CD4-positive, alpha-beta T cell (primary cell): ENCODE measurements around the gene C4BPB. TPM values are rescaled to one million over a fixed set of nuclear protein-coding genes. Genes with fewer than 3 reads are reported as not detected.
A peak's percentile ranks its signal among the peaks of the same experiment; 100 is the strongest.

Experiments
- ATAC-seq: fragments of 200-7000 bp; cut with Tn5 transposase; one replicate; pipeline ENCODE4 v1.10.0; 2022; ENCODE audit warnings: mild to moderate bottlenecking; ENCODE audit not compliant: poor library complexity
- CTCF ChIA-PET: fragments of 350-600 bp; sonication (Branson Sonifier 250); formaldehyde crosslinking; loops from one replicate; lab custom pipeline; 2021; ENCODE audit warnings: antibody characterized with exemption, inconsistent platforms; lab: Charles Lee
- POLR2A ChIA-PET: fragments of 350-600 bp; sonication (Branson Sonifier 250); formaldehyde crosslinking; loops from one replicate; lab custom pipeline; 2021; ENCODE audit warnings: antibody characterized with exemption, inconsistent platforms; lab: Charles Lee
- DNase-seq, 14 experiments: peaks; one replicate each; pipeline ENCODE4 v3.0.0-alpha.2; 2013 to 2020; ENCODE audit warnings: mixed read lengths in 2 of 14
- H3K27ac ChIP-seq, 2 donors: one replicate each; pipeline versions ENCODE4 v1.5.1 to v1.7.0; 2013; ENCODE audit warnings: low read length in 2 of 2, low read depth in 1 of 2, mild to moderate bottlenecking in 1 of 2
- H3K27me3 ChIP-seq, 2 experiments: 1 replicate in 1 of 2; 2 replicates in 1 of 2; pipeline versions ENCODE4 v1.6.1 to v1.7.0; 2013; ENCODE audit warnings: low read length in 2 of 2, control low read depth in 1 of 2, mild to moderate bottlenecking in 1 of 2, moderate library complexity in 1 of 2; ENCODE audit not compliant: insufficient read depth in 2 of 2, control insufficient read depth in 1 of 2
- H3K36me3 ChIP-seq: one replicate; pipeline ENCODE4 v1.6.1; 2013; ENCODE audit warnings: low read length, control low read depth; ENCODE audit not compliant: insufficient read depth
- H3K4me1 ChIP-seq: one replicate; pipeline ENCODE4 v1.6.1; 2013; ENCODE audit warnings: low read length, control low read depth; ENCODE audit not compliant: insufficient read depth
- H3K4me3 ChIP-seq: one replicate; pipeline ENCODE4 v1.5.1; 2013; ENCODE audit warnings: mild to moderate bottlenecking, low read length, moderate library complexity
- H3K9me3 ChIP-seq, 2 experiments: 1 replicate in 1 of 2; 2 replicates in 1 of 2; pipeline versions ENCODE4 v1.6.1 to v1.7.0; 2013; ENCODE audit warnings: low read length in 2 of 2, mild to moderate bottlenecking in 2 of 2, control low read depth in 1 of 2, moderate library complexity in 1 of 2; ENCODE audit not compliant: control insufficient read depth in 1 of 2, insufficient read depth in 1 of 2
- H3K27ac Mint-ChIP-seq: one replicate; pipeline ENCODE4 v1.8.0; 2020; ENCODE audit warnings: mixed read lengths
- H3K27me3 Mint-ChIP-seq: one replicate; pipeline ENCODE4 v1.8.0; 2021; ENCODE audit warnings: mixed read lengths
- H3K36me3 Mint-ChIP-seq: one replicate; pipeline ENCODE4 v1.8.0; 2021; ENCODE audit warnings: low read depth, mixed read lengths
- H3K4me1 Mint-ChIP-seq: one replicate; pipeline ENCODE4 v1.8.0; 2021; ENCODE audit warnings: low read depth, mixed read lengths
- H3K4me3 Mint-ChIP-seq: one replicate; pipeline ENCODE4 v1.8.0; 2020; ENCODE audit warnings: mild to moderate bottlenecking, mixed read lengths
- H3K9me3 Mint-ChIP-seq: one replicate; pipeline ENCODE4 v1.8.0; 2020; ENCODE audit warnings: mixed read lengths
- CTCF ChIP-seq: fragments of 200-600 bp; IDR thresholded peaks from one replicate; pipeline ENCODE4 v1.8.0; 2022; ENCODE audit warnings: antibody characterized with exemption, mild to moderate bottlenecking
- intact Hi-C, 2 experiments: fragments of 100-400 bp; cut with DNase I in 1 of 2; cut with micrococcal nuclease in 1 of 2; formaldehyde crosslinking; loops; one replicate each; pipeline versions ENCODE4 v1.15.1 to v1.9.0; 2023 to 2025; cut with DNase I, micrococcal nuclease
- total RNA-seq, 174 experiments: library from RNA in 2 of 174; stranded (reverse) in 2 of 174; gene quantifications; one replicate each; pipeline ENCODE4 v1.2.3 and lab custom pipeline; 2021 to 2026

The C4BPB gene
- total RNA-seq, 2 experiments from 2014 or later, result 1.6 to 2.1 TPM

- Histone ChIP-seq H3K27ac (no peak overlapping the region), H3K4me1 (peaks cover 10% of the 10 kb centered on the region), H3K36me3 (no peaks in the 10 kb centered on the region), H3K4me3 (no peak overlapping the region), H3K9me3 (no peaks in the 10 kb centered on the region), H3K27me3 (no peaks in the 10 kb centered on the region)
- intact Hi-C loops, result loop anchor here (1.0 to 10.0 kb wide), 5 partner anchors 98 to 415 kb away; partner anchors contain the start of gene CD55 (in 1 of the 2)
- peak; percentile 77 for ATAC-seq
- H3K4me1 Mint-ChIP-seq, result peaks cover 21% of the 10 kb centered on the region
- H3K27me3 Mint-ChIP-seq, result peaks cover 35% of the 10 kb centered on the region
- H3K36me3 Mint-ChIP-seq, result no peaks in the 10 kb centered on the region
- ChIA-PET CTCF (interaction anchor here (0.6 to 3.4 kb wide), 12 partner anchors 9 to 415 kb away, joined by 3 to 25 read pairs (median 3); partner anchors contain the start of genes CD55 and PFKFB2), POLR2A (interaction anchor here (1.0 to 1.3 kb wide), 2 partner anchors 237 to 320 kb away, joined by 3 to 7 read pairs; partner anchors contain the start of gene CD55)
- no peak overlapping the region for H3K27ac Mint-ChIP-seq
- peak; percentile 68 for TF ChIP-seq CTCF
- H3K9me3 Mint-ChIP-seq, result no peaks in the 10 kb centered on the region
- peak; percentile 19 to 83 (median 40) for DNase-seq
- H3K4me3 Mint-ChIP-seq, result no peak overlapping the region
Measured at GRCh38 chr1:207084701-207085180, 3.9 kb upstream of the C4BPB start.

- intact Hi-C loops, result loop anchor here (1.0 to 10.0 kb wide), 3 partner anchors 96 to 318 kb away; partner anchors contain the start of gene CD55 (in 1 of the 2)
- ATAC-seq (no peak), DNase-seq (no peak)
- Mint-ChIP-seq H3K4me3 (no peak overlapping the region), H3K27me3 (peaks cover 35% of the 10 kb centered on the region), H3K36me3 (no peaks in the 10 kb centered on the region), H3K27ac (no peak overlapping the region), H3K4me1 (peaks cover 22% of the 10 kb centered on the region), H3K9me3 (no peaks in the 10 kb centered on the region)
- Histone ChIP-seq H3K4me3 (no peak overlapping the region), H3K36me3 (no peaks in the 10 kb centered on the region), H3K27ac (no peak overlapping the region), H3K9me3 (no peaks in the 10 kb centered on the region), H3K4me1 (peaks cover 13% of the 10 kb centered on the region), H3K27me3 (no peaks in the 10 kb centered on the region)
- ChIA-PET POLR2A (no interaction called here), CTCF (interaction anchor here (0.9 kb wide), 1 partner anchor 319 kb away, joined by 5 read pairs; no protein-coding TSS in a partner anchor)
- TF ChIP-seq CTCF, result no peak
Measured at GRCh38 chr1:207085887-207086286, 2.8 kb upstream of the C4BPB start.

- no peak for TF ChIP-seq CTCF
- CTCF ChIA-PET, result interaction anchor here (1.8 kb wide), 1 partner anchor 317 kb away, joined by 9 read pairs; no protein-coding TSS in a partner anchor
- no peaks in the 10 kb centered on the region for H3K27me3 ChIP-seq
- H3K36me3 ChIP-seq, result no peaks in the 10 kb centered on the region
- H3K36me3 Mint-ChIP-seq, result no peaks in the 10 kb centered on the region
- no peak overlapping the region for H3K4me3 Mint-ChIP-seq
- intact Hi-C loops, result loop anchor here (5.0 to 10.0 kb wide), 2 partner anchors 94 to 237 kb away; partner anchors contain the start of gene CD55 (in 1 of the 2)
- H3K9me3 ChIP-seq, result no peaks in the 10 kb centered on the region
- no peak overlapping the region for H3K27ac ChIP-seq
- ATAC-seq (no peak), DNase-seq (no peak)
- no peaks in the 10 kb centered on the region for H3K9me3 Mint-ChIP-seq
- no peak overlapping the region for H3K4me3 ChIP-seq
- H3K4me1 Mint-ChIP-seq, result peaks cover 22% of the 10 kb centered on the region
- peaks cover 17% of the 10 kb centered on the region for H3K27me3 Mint-ChIP-seq
- H3K4me1 ChIP-seq, result peaks cover 13% of the 10 kb centered on the region
- POLR2A ChIA-PET, result interaction anchor here (1.3 kb wide), 1 partner anchor 9 kb away, joined by 3 read pairs; no protein-coding TSS in a partner anchor
- no peak overlapping the region for H3K27ac Mint-ChIP-seq
Measured at GRCh38 chr1:207088161-207088560, 499 bp upstream of the C4BPB start.
